Endothelial cell of umbilical vein (primary cell): ENCODE results near the gene CDKN1C. TPM values are rescaled to one million over a fixed set of nuclear protein-coding genes. Genes with fewer than 3 reads are reported as not detected.

ENCODE experiments used
- BruUV-seq: library from RNA; stranded (reverse); fragments of 400-500 nt; replicated peaks from 2 replicates; lab custom pipeline; 2021; lab: Mats Ljungman, UMichigan
- CTCF ChIA-PET: fragments of 300-600, 350-600 bp; sonication (Branson Sonifier 250); formaldehyde crosslinking; loops from one replicate; lab custom pipeline; 2021; ENCODE audit warnings: antibody characterized with exemption, inconsistent platforms; lab: Charles Lee
- POLR2A ChIA-PET: fragments of 300-600, 350-600 bp; sonication (Branson Sonifier 250); formaldehyde crosslinking; loops from one replicate; lab custom pipeline; 2021; ENCODE audit warnings: antibody characterized with exemption, inconsistent platforms; lab: Charles Lee
- DNase-seq: peaks from one replicate; pipeline ENCODE4 v3.0.0-alpha.2; 2011; ENCODE audit warnings: low read depth, low spot score
- FAIRE-seq: peaks from 2 replicates; lab custom pipeline; 2011; peaks lifted over from hg19 to GRCh38; lab: Jason Lieb, UNC
- H2AFZ ChIP-seq: 2 replicates; pipeline ENCODE4 v1.6.0; 2012; ENCODE audit warnings: low read depth, low read length, control low read depth, inconsistent platforms
- H3K27ac ChIP-seq: 2 replicates; pipeline ENCODE4 v1.5.1; 2011; ENCODE audit warnings: low read depth, mild to moderate bottlenecking, control low read depth, low read length, moderate library complexity; ENCODE audit not compliant: insufficient read depth
- H3K27me3 ChIP-seq, 2 experiments: 2 replicates each; pipeline versions ENCODE4 v1.6.0 to v1.6.1; 2011; ENCODE audit warnings: low read length in 2 of 2, mixed read lengths in 1 of 2; ENCODE audit not compliant: control insufficient read depth in 2 of 2, insufficient read depth in 2 of 2
- H3K36me3 ChIP-seq, 2 experiments: 2 replicates in 1 of 2; 3 replicates in 1 of 2; pipeline ENCODE4 v1.5.1; 2011; ENCODE audit warnings: low read length in 2 of 2, mild to moderate bottlenecking in 1 of 2, moderate library complexity in 1 of 2; ENCODE audit not compliant: control insufficient read depth in 2 of 2, insufficient read depth in 2 of 2; ENCODE audit errors: extremely low read depth in 1 of 2
- H3K4me1 ChIP-seq: 3 replicates; pipeline ENCODE4 v1.5.1; 2011; ENCODE audit warnings: mild to moderate bottlenecking, low read length; ENCODE audit not compliant: control insufficient read depth, insufficient read depth; ENCODE audit errors: extremely low read depth
- H3K4me2 ChIP-seq: 2 replicates; pipeline ENCODE4 v1.6.1; 2011; ENCODE audit warnings: low read length, control low read depth, mixed read lengths; ENCODE audit not compliant: insufficient read depth
- H3K4me3 ChIP-seq, 3 experiments: fragments of 200-600 bp in 1 of 3; sonication (generic), shearing (Covaris generic) in 1 of 3; replicated peaks in 1 of 3; 2 replicates each; pipeline ENCODE4 v1.5.1; 2011 to 2016; ENCODE audit warnings: control low read depth in 3 of 3, low read length in 3 of 3, mild to moderate bottlenecking in 2 of 3, inconsistent platforms in 1 of 3, low read depth in 1 of 3, moderate library complexity in 1 of 3; ENCODE audit not compliant: insufficient read depth in 1 of 3
- H3K79me2 ChIP-seq: 2 replicates; pipeline ENCODE4 v1.6.0; 2012; ENCODE audit warnings: low read length, inconsistent platforms; ENCODE audit not compliant: control insufficient read depth, insufficient read depth
- H3K9ac ChIP-seq: replicated peaks from 2 replicates; pipeline ENCODE3; 2011; ENCODE audit warnings: low read length, control low read depth; ENCODE audit not compliant: insufficient read depth; ENCODE audit errors: extremely low read depth
- H3K9me1 ChIP-seq: replicated peaks from 3 replicates; pipeline ENCODE4 v1.6.0; 2011; ENCODE audit warnings: mild to moderate bottlenecking, low read length; ENCODE audit not compliant: control insufficient read depth, insufficient read depth; ENCODE audit errors: extremely low read depth
- H3K9me3 ChIP-seq: replicated peaks from 2 replicates; pipeline ENCODE4 v1.5.1; 2012; ENCODE audit warnings: low read length, inconsistent platforms; ENCODE audit not compliant: control insufficient read depth, insufficient read depth
- H4K20me1 ChIP-seq: replicated peaks from 2 replicates; pipeline ENCODE3; 2011; ENCODE audit warnings: mild to moderate bottlenecking, low read length; ENCODE audit not compliant: control insufficient read depth, insufficient read depth; ENCODE audit errors: extremely low read depth
- EZH2 ChIP-seq: IDR thresholded peaks from 2 replicates; pipeline ENCODE4 v1.6.1; 2012; ENCODE audit warnings: borderline replicate concordance, low read depth, mild to moderate bottlenecking, moderate library complexity, low read length, inconsistent platforms; ENCODE audit not compliant: severe bottlenecking
- FOS ChIP-seq: IDR thresholded peaks from 2 replicates; pipeline ENCODE4 v1.6.1; 2011; ENCODE audit warnings: mild to moderate bottlenecking, low read length, moderate library complexity, borderline replicate concordance; ENCODE audit not compliant: insufficient read depth
- GATA2 ChIP-seq: IDR thresholded peaks from 2 replicates; pipeline ENCODE4 v1.7.0; 2011; ENCODE audit warnings: low read depth, mild to moderate bottlenecking, moderate library complexity, mixed read lengths, low read length; ENCODE audit not compliant: insufficient read length, insufficient read depth
- JUN ChIP-seq: IDR thresholded peaks from 2 replicates; pipeline ENCODE4 v1.6.1; 2011; ENCODE audit warnings: borderline replicate concordance, low read depth; ENCODE audit not compliant: insufficient read length, insufficient read depth
- MYC ChIP-seq: IDR thresholded peaks from one replicate; pipeline ENCODE4 v1.6.1; 2011; ENCODE audit warnings: mild to moderate bottlenecking, low read depth, low read length
- POLR2A ChIP-seq: IDR thresholded peaks from 2 replicates; pipeline ENCODE4 v1.6.1; 2012; ENCODE audit warnings: low read depth, mild to moderate bottlenecking, control low read depth, low read length
- POLR2AphosphoS5 ChIP-seq: IDR thresholded peaks from 2 replicates; pipeline ENCODE4 v1.6.1; 2012; ENCODE audit warnings: low read depth, mild to moderate bottlenecking, control low read depth, low read length, moderate library complexity; ENCODE audit not compliant: insufficient read depth
- dilution Hi-C: fragments of 300-500 bp; cut with MboI; formaldehyde crosslinking; loops from one replicate; pipeline ENCODE4 v1.15.0; 2019; ENCODE audit warnings: low sequenced_read_pairs; ENCODE audit not compliant: extremely low pct_ligation_motif_present
- intact Hi-C: fragments of 100-400 bp; cut with micrococcal nuclease; formaldehyde crosslinking; loops from one replicate; pipeline ENCODE4 v1.10.0; 2022
- polyA plus RNA-seq, 4 experiments: library from polyadenylated mRNA; depleted of rRNA in 3 of 4; stranded (reverse) in 3 of 4; unstranded in 1 of 4; fragments of >200 nt; gene quantifications; 2 replicates each; pipeline versions ENCODE4 v1.2.1 to v1.2.3, GENCODE V29; 2011 to 2012; ENCODE audit warnings: missing spikeins in 1 of 4
- total RNA-seq: library from RNA; stranded (reverse); gene quantifications from 2 replicates; pipeline ENCODE4 v1.2.3, GENCODE V29; 2021
- TF ChIP-seq, protein P1 (sequence below): IDR thresholded peaks from 2 replicates; pipeline ENCODE4 v1.6.1; 2011; ENCODE audit not compliant: insufficient read depth, insufficient read length
- TF ChIP-seq, protein P2 (sequence below), 2 donors: IDR thresholded peaks; 1 replicate in 1 of 2; 2 replicates in 1 of 2; pipeline ENCODE4 v1.5.1; 2011; ENCODE audit warnings: low read length in 2 of 2, mild to moderate bottlenecking in 2 of 2, moderate library complexity in 2 of 2, control low read depth in 1 of 2, inconsistent platforms in 1 of 2, low read depth in 1 of 2; ENCODE audit not compliant: insufficient read depth in 1 of 2; ENCODE audit errors: extremely low read depth in 1 of 2

The CDKN1C gene
- total and polyA plus RNA-seq, 2 donors (not counting 3 experiments of a cell fraction or from before 2014, with no cell fraction given): 4.1 to 9.0 TPM

DNA sequence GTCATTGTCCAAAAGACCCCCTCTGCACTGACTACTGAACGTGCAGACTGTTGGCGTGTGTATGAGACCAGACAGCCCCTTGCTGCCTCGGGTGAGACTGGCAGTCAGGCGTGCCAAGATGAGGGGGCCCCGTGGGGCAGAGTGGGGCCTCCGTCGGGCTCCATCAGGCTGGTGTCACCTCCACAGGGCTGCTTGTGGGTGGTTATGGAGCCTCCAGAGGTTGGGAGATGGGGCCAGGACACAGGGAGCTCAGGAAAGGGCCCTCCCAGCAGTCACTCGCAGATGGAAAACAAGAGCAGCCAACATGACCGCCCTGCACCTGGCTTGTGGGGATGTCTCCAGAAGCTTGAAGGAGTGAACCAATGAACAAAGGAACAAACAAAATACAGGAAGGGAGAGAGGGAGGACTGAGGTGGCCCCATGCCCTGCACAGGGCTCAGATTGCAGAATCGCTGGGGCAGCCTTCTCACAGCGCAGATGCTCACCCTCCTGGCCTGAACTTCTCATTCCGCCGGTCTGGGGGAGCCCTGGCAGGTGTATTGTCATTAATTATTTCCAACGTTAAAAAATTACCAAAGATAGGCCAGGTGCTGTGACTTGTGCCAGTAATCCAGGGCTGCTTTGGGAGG is 49.1 kb upstream of the CDKN1C start:
- dilution Hi-C loops (no loop called here), intact Hi-C loops (loop anchor here (5.0 to 10.0 kb wide), 3 partner anchors 230 to 710 kb away; partner anchors contain the start of genes ART1, ART5, MRGPRG and OSBPL5)
- Histone ChIP-seq H3K79me2 (no peaks in the 10 kb centered on the region), H3K9ac (no peak overlapping the region), H3K36me3 (no peaks in the 10 kb centered on the region), H3K27ac (no peak overlapping the region), H3K27me3 (no peaks in the 10 kb centered on the region), H3K4me2 (no peak overlapping the region), H4K20me1 (no peaks in the 10 kb centered on the region), H3K9me3 (peaks cover 2% of the 10 kb centered on the region), H2AFZ (no peak overlapping the region), H3K4me1 (peaks cover 20% of the 10 kb centered on the region), H3K9me1 (no peaks in the 10 kb centered on the region), H3K4me3 (no peak overlapping the region)
- TF ChIP-seq, protein P1, sequence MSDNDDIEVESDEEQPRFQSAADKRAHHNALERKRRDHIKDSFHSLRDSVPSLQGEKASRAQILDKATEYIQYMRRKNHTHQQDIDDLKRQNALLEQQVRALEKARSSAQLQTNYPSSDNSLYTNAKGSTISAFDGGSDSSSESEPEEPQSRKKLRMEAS: no peak
- TF ChIP-seq POLR2A (no peak), MYC (no peak), POLR2AphosphoS5 (no peak), EZH2 (no peak), GATA2 (no peak), FOS (no peak), JUN (no peak)
- TF ChIP-seq, protein P2, sequence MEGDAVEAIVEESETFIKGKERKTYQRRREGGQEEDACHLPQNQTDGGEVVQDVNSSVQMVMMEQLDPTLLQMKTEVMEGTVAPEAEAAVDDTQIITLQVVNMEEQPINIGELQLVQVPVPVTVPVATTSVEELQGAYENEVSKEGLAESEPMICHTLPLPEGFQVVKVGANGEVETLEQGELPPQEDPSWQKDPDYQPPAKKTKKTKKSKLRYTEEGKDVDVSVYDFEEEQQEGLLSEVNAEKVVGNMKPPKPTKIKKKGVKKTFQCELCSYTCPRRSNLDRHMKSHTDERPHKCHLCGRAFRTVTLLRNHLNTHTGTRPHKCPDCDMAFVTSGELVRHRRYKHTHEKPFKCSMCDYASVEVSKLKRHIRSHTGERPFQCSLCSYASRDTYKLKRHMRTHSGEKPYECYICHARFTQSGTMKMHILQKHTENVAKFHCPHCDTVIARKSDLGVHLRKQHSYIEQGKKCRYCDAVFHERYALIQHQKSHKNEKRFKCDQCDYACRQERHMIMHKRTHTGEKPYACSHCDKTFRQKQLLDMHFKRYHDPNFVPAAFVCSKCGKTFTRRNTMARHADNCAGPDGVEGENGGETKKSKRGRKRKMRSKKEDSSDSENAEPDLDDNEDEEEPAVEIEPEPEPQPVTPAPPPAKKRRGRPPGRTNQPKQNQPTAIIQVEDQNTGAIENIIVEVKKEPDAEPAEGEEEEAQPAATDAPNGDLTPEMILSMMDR (IDR thresholded peaks at IDR 0.05; ENCODE audit: extremely low read depth in 1 of 2, insufficient read depth in 1 of 2, low read depth in 1 of 2, low read length in 2 of 2): no peak
- DNase-seq (no peak), FAIRE-seq (no peak)
- POLR2A ChIA-PET: interaction anchor here (1.0 to 1.7 kb wide), 2 partner anchors 10 to 17 kb away, joined by 3 to 4 read pairs; no protein-coding TSS in a partner anchor
- CTCF ChIA-PET: interaction anchor here (2.0 kb wide), 1 partner anchor 42 kb away, joined by 7 read pairs; no protein-coding TSS in a partner anchor
- no TSS peak for BruUV-seq
